ENCODE data around the gene TEDC2. TPM values are rescaled to one million over a fixed set of nuclear protein-coding genes. Genes with fewer than 3 reads are reported as not detected.

Gene TEDC2
- total RNA-seq, 4 donors from 2014 or later: 0.83 to 0.96 TPM; not detected in 2

DNA sequence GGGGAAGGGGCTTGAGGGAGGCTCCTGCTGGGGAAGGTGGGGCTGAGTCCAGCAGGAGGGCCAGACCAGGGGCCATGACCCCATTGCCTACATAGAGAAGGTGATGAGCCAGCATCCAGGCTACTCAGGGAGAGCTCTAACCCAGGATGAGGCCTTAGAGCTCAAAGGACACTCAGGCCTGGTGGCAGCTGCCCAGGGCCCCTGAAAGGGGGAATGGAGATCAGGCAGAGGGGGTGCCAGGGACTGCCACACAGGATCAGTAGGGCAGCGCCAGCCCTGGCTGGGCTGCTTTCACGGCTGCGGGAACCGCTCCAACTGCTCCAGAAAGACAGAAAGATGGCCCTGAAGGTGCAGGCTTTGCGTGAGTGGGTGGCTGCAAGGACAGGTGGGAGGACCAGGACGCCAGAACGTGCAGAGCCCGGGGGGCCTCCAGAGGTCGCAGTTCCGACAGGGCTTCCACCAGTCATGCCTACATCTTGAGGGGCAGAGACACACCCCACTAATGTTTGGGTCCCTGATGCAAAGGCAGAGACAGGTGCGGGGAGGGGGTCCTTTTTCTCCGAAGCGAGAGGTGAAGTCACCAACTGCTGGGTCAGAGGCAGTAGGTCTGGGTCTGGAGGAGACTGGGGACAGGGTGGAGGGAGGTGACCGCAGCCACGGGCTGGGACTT, 53.0 kb downstream of the TEDC2 start:
- WGBS, 2 donors: 33 to 43% methylated on average over 11 to 15 of the region's 15 CpGs
- Histone ChIP-seq H3K36me3 (no peaks in the 10 kb centered on the region), H3K4me1 (peaks cover 28 to 40% of the 10 kb centered on the region in 2 donors), H3K4me3 (replicated peaks in 1 of 3) (peak overlapping the region in 1 of 3 donors; percentile 99), H3K27me3 (no peaks in the 10 kb centered on the region), H3K27ac (peak overlapping the region; percentile 95 to 98 (median 97)), H3K9me3 (no peaks in the 10 kb centered on the region)
- TF ChIP-seq POLR2A (IDR thresholded peaks at IDR 0.05): no peak
- TF ChIP-seq, protein P1, sequence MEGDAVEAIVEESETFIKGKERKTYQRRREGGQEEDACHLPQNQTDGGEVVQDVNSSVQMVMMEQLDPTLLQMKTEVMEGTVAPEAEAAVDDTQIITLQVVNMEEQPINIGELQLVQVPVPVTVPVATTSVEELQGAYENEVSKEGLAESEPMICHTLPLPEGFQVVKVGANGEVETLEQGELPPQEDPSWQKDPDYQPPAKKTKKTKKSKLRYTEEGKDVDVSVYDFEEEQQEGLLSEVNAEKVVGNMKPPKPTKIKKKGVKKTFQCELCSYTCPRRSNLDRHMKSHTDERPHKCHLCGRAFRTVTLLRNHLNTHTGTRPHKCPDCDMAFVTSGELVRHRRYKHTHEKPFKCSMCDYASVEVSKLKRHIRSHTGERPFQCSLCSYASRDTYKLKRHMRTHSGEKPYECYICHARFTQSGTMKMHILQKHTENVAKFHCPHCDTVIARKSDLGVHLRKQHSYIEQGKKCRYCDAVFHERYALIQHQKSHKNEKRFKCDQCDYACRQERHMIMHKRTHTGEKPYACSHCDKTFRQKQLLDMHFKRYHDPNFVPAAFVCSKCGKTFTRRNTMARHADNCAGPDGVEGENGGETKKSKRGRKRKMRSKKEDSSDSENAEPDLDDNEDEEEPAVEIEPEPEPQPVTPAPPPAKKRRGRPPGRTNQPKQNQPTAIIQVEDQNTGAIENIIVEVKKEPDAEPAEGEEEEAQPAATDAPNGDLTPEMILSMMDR (IDR thresholded peaks at IDR 0.05): no peak
- DNase-seq: peak in 1 of 2 donors; percentile 47
- intact Hi-C loops (cut with DNase I): no loop called here

DNA sequence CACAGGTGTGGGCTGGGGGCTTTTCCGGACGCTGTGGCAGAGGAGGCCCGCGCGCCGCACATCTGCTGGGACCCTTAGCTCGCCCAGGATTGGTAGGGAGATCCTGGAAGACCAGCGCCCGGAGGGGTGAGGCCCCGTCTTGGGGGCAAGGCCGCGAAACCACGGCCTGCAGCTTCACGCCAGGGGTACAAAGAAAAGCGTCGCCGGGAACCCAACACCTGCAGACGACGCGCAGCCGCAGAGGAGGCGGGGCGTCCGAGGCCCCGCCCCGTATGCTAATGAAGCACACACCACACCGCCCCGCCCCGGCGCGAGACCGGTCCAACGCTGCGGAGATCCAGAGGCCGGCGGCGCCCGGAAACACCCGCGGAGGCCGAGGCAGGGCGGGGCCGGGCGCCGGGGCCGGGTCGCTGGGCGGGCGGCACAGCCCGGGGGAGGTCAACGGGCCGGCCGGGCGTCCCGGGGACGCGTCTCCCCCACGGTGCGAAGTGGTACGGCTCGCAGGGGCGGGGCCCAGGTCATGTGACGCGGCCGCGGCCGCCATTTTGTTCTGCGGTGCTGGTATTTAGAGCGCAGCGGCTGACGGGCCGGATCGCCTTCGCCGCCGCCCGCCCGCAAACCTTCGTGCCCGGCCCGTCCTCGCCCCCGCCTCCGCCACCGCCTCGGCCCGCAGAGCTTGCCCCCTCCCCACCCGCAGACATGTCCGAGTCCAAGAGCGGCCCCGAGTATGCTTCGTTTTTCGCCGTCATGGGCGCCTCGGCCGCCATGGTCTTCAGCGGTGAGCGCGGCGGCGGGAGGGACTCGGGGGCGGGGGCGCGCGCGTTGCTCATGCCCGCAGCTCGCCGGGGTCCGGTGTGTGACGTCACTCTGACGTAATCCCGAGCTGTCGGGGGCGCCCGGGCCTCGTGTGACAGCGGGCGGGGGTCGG, 53.8 kb downstream of the TEDC2 start, which contains the start of gene ATP6V0C:
TSS of gene ATP6V0C (plus strand) at position 548 of the 928 bp plus-strand sequence. CDS start at position 700, 152 bp downstream.
- WGBS, 2 donors: 7 to 9% methylated on average over 20 of the region's 122 CpGs
- TF ChIP-seq, protein P1 (IDR thresholded peaks at IDR 0.05): peak in 2 of 6 experiments; percentile 6 to 14
- TF ChIP-seq POLR2A (IDR thresholded peaks at IDR 0.05): peak; percentile 40 to 89
- Histone ChIP-seq H3K27ac (peak within 1 kb of the TSS; percentile 95 to 98 (median 97)), H3K36me3 (no peaks in the 10 kb centered on the region), H3K4me1 (peaks cover 28 to 48% of the 10 kb centered on the region in 2 donors), H3K9me3 (no peaks in the 10 kb centered on the region), H3K4me3 (replicated peaks in 1 of 3) (peak within 1 kb of the TSS; percentile 93 to 99 (median 96)), H3K27me3 (no peaks in the 10 kb centered on the region)
- DNase-seq: peak; percentile 93 to 96
- intact Hi-C loops (cut with DNase I): no loop called here

Small RNA genes within 50 kb of the gene (microRNA-seq; reads per million reads assigned to microRNA genes)
- gene MIR6767 (not detected), gene MIR6768 (not detected)

Small RNA genes within 50 kb of the gene (small RNA-seq; reads per million reads assigned to genes)
- not detected for gene MIR6768

Other genes starting within 250 kb of the TEDC2 start
- 10 to 100 TPM in 2 of 4 donors, 1 to 10 TPM in 2; 3.8 to 44.6 (median 12.0) TPM for gene BRICD5, start 249.2 kb upstream of the TEDC2 start, total RNA-seq
- gene PGP, start 245.3 kb upstream of the TEDC2 start, total RNA-seq: 10 to 100 TPM; 13.4 to 44.0 (median 28.8) TPM
- 10 to 100 TPM; 35.3 to 55.7 (median 41.3) TPM for gene E4F1, start 236.5 kb upstream of the TEDC2 start, total RNA-seq
- 1 to 10 TPM in 3 of 4 donors, under 1 TPM in 1; 0.88 to 4.5 (median 1.4) TPM for gene DNASE1L2, start 223.7 kb upstream of the TEDC2 start, total RNA-seq
- gene ECI1, start 208.5 kb upstream of the TEDC2 start, total RNA-seq: 100 to 1,000 TPM; 104 to 208 (median 169) TPM
- 100 to 1,000 TPM; 127 to 158 (median 141) TPM for gene RNPS1, start 192.0 kb upstream of the TEDC2 start, total RNA-seq
- gene ABCA3, start 119.4 kb upstream of the TEDC2 start, total RNA-seq: 10 to 100 TPM; 36.5 to 66.7 (median 60.4) TPM
- gene CCNF, start 30.7 kb upstream of the TEDC2 start, total RNA-seq: 1 to 10 TPM; 1.2 to 2.5 (median 1.8) TPM
- gene NTN3, start 11.2 kb downstream of the TEDC2 start, total RNA-seq: under 1 TPM in 3 of 4 donors, not detected in 1; 0.13 to 0.63 (median 0.56) TPM
- 10 to 100 TPM; 15.9 to 32.3 (median 21.8) TPM for gene TBC1D24, start 15.0 kb downstream of the TEDC2 start, total RNA-seq
- 10 to 100 TPM; 33.1 to 62.1 (median 36.3) TPM for gene ATP6V0C, start 53.8 kb downstream of the TEDC2 start, total RNA-seq
- gene AMDHD2, start 60.3 kb downstream of the TEDC2 start, total RNA-seq: 10 to 100 TPM; 32.6 to 43.5 (median 37.9) TPM
- gene CEMP1, start 71.3 kb downstream of the TEDC2 start, total RNA-seq: 1 to 10 TPM; 3.6 to 7.8 (median 3.6) TPM
- gene PDPK1, start 77.9 kb downstream of the TEDC2 start, total RNA-seq: 10 to 100 TPM; 33.3 to 89.0 (median 39.5) TPM
- gene KCTD5, start 222.4 kb downstream of the TEDC2 start, total RNA-seq: 10 to 100 TPM in 3 of 4 donors, 1 to 10 TPM in 1; 8.6 to 23.3 (median 15.1) TPM